Gastroesophageal sphincter (tissue), 4 donors: ENCODE data around the gene ESR2. TPM values are rescaled to one million over a fixed set of nuclear protein-coding genes. Genes with fewer than 3 reads are reported as not detected.

Experiments used
- ATAC-seq: fragments of 150-250 bp; one replicate; pipeline ENCODE4 v1.9.1; 2016; ENCODE audit warnings: mild to moderate bottlenecking, moderate library complexity
- H3K27ac ChIP-seq, 4 donors: fragments of 200-600 bp; sonication (generic) in 3 of 4; 1 replicate in 3 of 4; 2 replicates in 1 of 4; pipeline ENCODE4 v1.5.1; 2016 to 2019
- H3K27me3 ChIP-seq: fragments of 200-600 bp; sonication (generic); one replicate; pipeline ENCODE4 v1.5.1; 2019
- H3K36me3 ChIP-seq, 2 donors: fragments of 200-600 bp; sonication (generic); one replicate each; pipeline ENCODE4 v1.5.1; 2019; ENCODE audit warnings: control low read depth in 1 of 2
- H3K4me1 ChIP-seq, 3 donors: fragments of 200-600 bp; sonication (generic); 1 replicate in 2 of 3; 2 replicates in 1 of 3; pipeline ENCODE4 v1.5.1; 2016 to 2019; ENCODE audit warnings: control low read depth in 2 of 3
- H3K4me3 ChIP-seq, 2 donors: fragments of 200-600 bp; sonication (generic); one replicate each; pipeline ENCODE4 v1.5.1; 2019; ENCODE audit warnings: mild to moderate bottlenecking in 1 of 2, moderate library complexity in 1 of 2
- H3K9me3 ChIP-seq, 3 donors: fragments of 200-600 bp; sonication (generic); one replicate each; pipeline ENCODE4 v1.5.1; 2017 to 2019; ENCODE audit warnings: control low read depth in 2 of 3
- CTCF ChIP-seq, 4 experiments: fragments of 200-600 bp in 2 of 4; fragments of 450-650 bp in 2 of 4; sonication (generic) in 1 of 4; IDR thresholded peaks; one replicate each; pipeline ENCODE4 v1.5.1; 2017 to 2019; ENCODE audit warnings: antibody characterized with exemption in 4 of 4, mild to moderate bottlenecking in 2 of 4, moderate library complexity in 2 of 4
- EP300 ChIP-seq: sonication (generic); formaldehyde crosslinking; IDR thresholded peaks from one replicate; pipeline ENCODE4 v1.6.1; 2017; ENCODE audit warnings: antibody characterized with exemption, mild to moderate bottlenecking
- POLR2A ChIP-seq, 2 donors: fragments of 450-650 bp; IDR thresholded peaks; one replicate each; pipeline ENCODE4 v1.6.1; 2017; ENCODE audit warnings: antibody characterized with exemption in 2 of 2, mild to moderate bottlenecking in 2 of 2, moderate library complexity in 1 of 2
- POLR2AphosphoS5 ChIP-seq: sonication (generic); formaldehyde crosslinking; IDR thresholded peaks from one replicate; pipeline ENCODE4 v1.6.1; 2017; ENCODE audit warnings: antibody characterized with exemption
- WGBS, 2 donors: methylation state at CpG; one replicate each; pipeline ENCODE4 v1.1.5; 2018; ENCODE audit warnings: low coverage in 1 of 2; 5-methylcytosine and 5-hydroxymethylcytosine counted together
- total RNA-seq, 4 donors: library from RNA; depleted of rRNA; stranded (reverse); fragments of >200 nt; gene quantifications; one replicate each; pipeline ENCODE4 v1.1.0, GENCODE V29; 2016

The ESR2 gene
- total RNA-seq, 4 donors from 2014 or later, result 0.23 to 2.5 (median 0.40) TPM; not detected in 1

GRCh38 chr14:64062381-64063115 is 231.6 kb downstream of the ESR2 start:
- peaks cover 0 to 54% of the 10 kb centered on the region in 2 donors for H3K36me3 ChIP-seq
- no peak overlapping the region for H3K4me3 ChIP-seq
- WGBS, 2 donors, result 75 to 78% methylated on average over 4 to 7 of the region's 7 CpGs
- H3K4me1 ChIP-seq, result no peaks in the 10 kb centered on the region
- no peaks in the 10 kb centered on the region for H3K9me3 ChIP-seq
- TF ChIP-seq CTCF (IDR thresholded peaks at IDR 0.05) (no peak), EP300 (no peak), POLR2A (IDR thresholded peaks at IDR 0.05) (no peak), POLR2AphosphoS5 (no peak)
- H3K27ac ChIP-seq, result no peak overlapping the region
- no peaks in the 10 kb centered on the region for H3K27me3 ChIP-seq
- ATAC-seq, result no peak

- Histone ChIP-seq H3K4me3 (no peak overlapping the region), H3K4me1 (no peaks in the 10 kb centered on the region), H3K27me3 (no peaks in the 10 kb centered on the region), H3K36me3 (peaks cover 0 to 53% of the 10 kb centered on the region in 2 donors), H3K27ac (no peak overlapping the region), H3K9me3 (no peaks in the 10 kb centered on the region)
- no peak for ATAC-seq
- no peak for TF ChIP-seq CTCF (IDR thresholded peaks at IDR 0.05)
- 94 to 100% methylated on average over 1 of the region's 1 CpG for whole genome bisulfite sequencing, 2 donors
Observed at GRCh38 chr14:64061706-64062105, 232.5 kb downstream of the ESR2 start.

- WGBS, 2 donors, result 82 to 100% methylated on average over 1 of the region's 1 CpG
- no peaks in the 10 kb centered on the region for H3K27me3 ChIP-seq
- no peaks in the 10 kb centered on the region for H3K4me1 ChIP-seq
Observed at GRCh38 chr14:64061115-64061514, 233.1 kb downstream of the ESR2 start.

GRCh38 chr14:64060648-64061096 is 233.5 kb downstream of the ESR2 start:
- ATAC-seq, result no peak
- Histone ChIP-seq H3K4me3 (no peak overlapping the region), H3K9me3 (no peaks in the 10 kb centered on the region), H3K27ac (no peak overlapping the region), H3K4me1 (no peaks in the 10 kb centered on the region), H3K36me3 (peaks cover 0 to 51% of the 10 kb centered on the region in 2 donors), H3K27me3 (no peaks in the 10 kb centered on the region)
- 76 to 88% methylated on average over 3 of the region's 5 CpGs for WGBS, 2 donors
- TF ChIP-seq POLR2A (IDR thresholded peaks at IDR 0.05), result no peak
- TF ChIP-seq CTCF (IDR thresholded peaks at IDR 0.05), result peak in 1 of 4 experiments; percentile 34

More at GRCh38 chr14:64061115-64061514, 233.1 kb downstream of the ESR2 start:
- TF ChIP-seq EP300 (no peak), POLR2A (IDR thresholded peaks at IDR 0.05) (no peak), POLR2AphosphoS5 (no peak), CTCF (IDR thresholded peaks at IDR 0.05) (no peak)
- no peak overlapping the region for H3K27ac ChIP-seq
- H3K4me3 ChIP-seq, result no peak overlapping the region
- no peak for ATAC-seq
- peaks cover 0 to 52% of the 10 kb centered on the region in 2 donors for H3K36me3 ChIP-seq
- no peaks in the 10 kb centered on the region for H3K9me3 ChIP-seq

GRCh38 chr14:64060199-64060545 is 234.0 kb downstream of the ESR2 start:
- no peaks in the 10 kb centered on the region for H3K27me3 ChIP-seq
- H3K9me3 ChIP-seq, result no peaks in the 10 kb centered on the region
- H3K27ac ChIP-seq, result no peak overlapping the region
- no peak for ATAC-seq
- H3K36me3 ChIP-seq, result peaks cover 0 to 49% of the 10 kb centered on the region in 2 donors
- TF ChIP-seq POLR2A (IDR thresholded peaks at IDR 0.05), result no peak
- TF ChIP-seq POLR2AphosphoS5, result no peak
- TF ChIP-seq CTCF (IDR thresholded peaks at IDR 0.05), result no peak
- TF ChIP-seq EP300, result no peak
- H3K4me1 ChIP-seq, result no peaks in the 10 kb centered on the region
- no CpG with 5 or more reads among the region's 1 CpG for WGBS, 2 donors
- no peak overlapping the region for H3K4me3 ChIP-seq
